HepG2 (cell line): ENCODE measurements around the gene OR10J4. TPM values are rescaled to one million over a fixed set of nuclear protein-coding genes. Genes with fewer than 3 reads are reported as not detected.

Experiments
- ATAC-seq: fragments of 200-7000 bp; cut with Tn5 transposase; 3 replicates; pipeline ENCODE4 v1.9.1; 2020; ENCODE audit warnings: mild to moderate bottlenecking, moderate library complexity
- BruUV-seq: library from RNA; stranded (reverse); fragments of 400-500 nt; replicated peaks from 2 replicates; lab custom pipeline; 2021; lab: Mats Ljungman, UMichigan
- CTCF ChIA-PET: fragments of 300-600 bp; formaldehyde crosslinking; extraction: SDS; loops from one replicate; lab custom pipeline; 2021; ENCODE audit warnings: low total read pairs, inconsistent platforms, low intra/inter-chr PET ratio; lab: Yijun Ruan, JAX
- POLR2A ChIA-PET: fragments of 350-600 bp; sonication (Branson Sonifier 250); formaldehyde crosslinking; loops from one replicate; lab custom pipeline; 2020; ENCODE audit warnings: antibody characterized with exemption, inconsistent platforms; lab: Yijun Ruan, JAX
- DNase-seq: peaks from one replicate; pipeline ENCODE4 v3.0.0-alpha.2; 2015; ENCODE audit warnings: low spot score
- FAIRE-seq: peaks from 3 replicates; lab custom pipeline; 2011; peaks lifted over from hg19 to GRCh38; lab: Jason Lieb, UNC
- H2AFZ ChIP-seq: one replicate; pipeline ENCODE4 v1.6.1; 2011; ENCODE audit warnings: low read length, inconsistent platforms
- H3K27ac ChIP-seq: fragments of 300-600 bp; 3 replicates; pipeline ENCODE4 v1.8.0; 2011; ENCODE audit warnings: mixed run types, mild to moderate bottlenecking, mixed read lengths, low read length, inconsistent platforms; ENCODE audit not compliant: insufficient read depth; ENCODE audit errors: extremely low read length
- H3K27me3 ChIP-seq, 2 experiments: fragments of 200-600 bp in 1 of 2; 2 replicates in 1 of 2; 3 replicates in 1 of 2; pipeline versions ENCODE4 v1.6.0 to v1.8.0; 2011; ENCODE audit warnings: low read length in 2 of 2, mild to moderate bottlenecking in 2 of 2, moderate library complexity in 2 of 2, inconsistent platforms in 1 of 2; ENCODE audit not compliant: insufficient read depth in 2 of 2, control insufficient read depth in 1 of 2
- H3K36me3 ChIP-seq, 2 experiments: fragments of 200-600 bp in 1 of 2; replicated peaks in 1 of 2; 2 replicates in 1 of 2; 3 replicates in 1 of 2; pipeline versions ENCODE4 v1.5.1 to v1.8.0; 2011; ENCODE audit warnings: low read length in 2 of 2, inconsistent platforms in 1 of 2; ENCODE audit not compliant: insufficient read depth in 2 of 2, control insufficient read depth in 1 of 2
- H3K4me1 ChIP-seq: 2 replicates; pipeline ENCODE4 v1.5.1; 2012; ENCODE audit warnings: low read length, inconsistent platforms; ENCODE audit not compliant: insufficient read depth
- H3K4me2 ChIP-seq: 2 replicates; pipeline ENCODE4 v1.6.0; 2011; ENCODE audit warnings: low read depth, low read length, inconsistent platforms
- H3K4me3 ChIP-seq, 3 experiments: fragments of 200-600 bp in 1 of 3; sonication (generic), shearing (Covaris generic) in 1 of 3; replicated peaks in 1 of 3; 2 replicates each; pipeline ENCODE4 v1.5.1; 2011 to 2016; ENCODE audit warnings: low read length in 3 of 3, inconsistent platforms in 2 of 3, low read depth in 2 of 3, mild to moderate bottlenecking in 2 of 3, control low read depth in 1 of 3, mixed read lengths in 1 of 3; ENCODE audit not compliant: insufficient read depth in 1 of 3
- H3K79me2 ChIP-seq: one replicate; pipeline ENCODE4 v1.6.1; 2011; ENCODE audit warnings: low read length, inconsistent platforms; ENCODE audit not compliant: insufficient read depth
- H3K9ac ChIP-seq: 2 replicates; pipeline ENCODE4 v1.6.0; 2011; ENCODE audit warnings: mild to moderate bottlenecking, low read depth, low read length, inconsistent platforms; ENCODE audit not compliant: insufficient read depth
- H3K9me3 ChIP-seq: 2 replicates; pipeline ENCODE4 v1.5.1; 2012; ENCODE audit warnings: mild to moderate bottlenecking, low read length
- H4K20me1 ChIP-seq: 2 replicates; pipeline ENCODE4 v1.6.0; 2011; ENCODE audit warnings: inconsistent platforms, mild to moderate bottlenecking, low read length, moderate library complexity; ENCODE audit not compliant: insufficient read depth
- CBX1 ChIP-seq: IDR thresholded peaks from one replicate; pipeline ENCODE4 v1.6.1; 2016; ENCODE audit warnings: antibody characterized with exemption, low read depth
- CREB1 ChIP-seq, 2 experiments: fragments of 450-650 bp in 1 of 2; IDR thresholded peaks; 2 replicates each; pipeline ENCODE4 v1.6.1; 2016 to 2017; ENCODE audit warnings: control low read depth in 1 of 2, mild to moderate bottlenecking in 1 of 2, missing compliant biosample characterization in 1 of 2, missing genetic modification characterization in 1 of 2
- FOXA3 ChIP-seq: IDR thresholded peaks from 2 replicates; pipeline ENCODE4 v1.6.1; 2016; ENCODE audit warnings: missing genetic modification reagents, missing compliant biosample characterization
- IKZF4 ChIP-seq: sonication (generic); formaldehyde crosslinking; IDR thresholded peaks from 2 replicates; pipeline ENCODE4 v1.5.1; 2020; ENCODE audit warnings: borderline replicate concordance, mild to moderate bottlenecking, low read depth, missing genetic modification reagents; ENCODE audit errors: not compliant biosample characterization
- IRF2 ChIP-seq: IDR thresholded peaks from 2 replicates; pipeline ENCODE4 v1.6.1; 2018; ENCODE audit warnings: missing genetic modification reagents, missing compliant biosample characterization
- MBD4 ChIP-seq: IDR thresholded peaks from 2 replicates; pipeline ENCODE4 v1.6.1; 2012; ENCODE audit warnings: low read length, inconsistent platforms, borderline replicate concordance
- STAT5B ChIP-seq: sonication (generic); formaldehyde crosslinking; IDR thresholded peaks from 2 replicates; pipeline ENCODE4 v1.4.0; 2020; ENCODE audit warnings: missing genetic modification reagents
- ZNF24 ChIP-seq: fragments of 450-650 bp; IDR thresholded peaks from 2 replicates; pipeline ENCODE4 v1.6.1; 2017; ENCODE audit warnings: antibody characterized with exemption, mild to moderate bottlenecking
- ZSCAN21 ChIP-seq: sonication (generic); formaldehyde crosslinking; IDR thresholded peaks from 2 replicates; pipeline ENCODE4 v1.8.0; 2022; ENCODE audit warnings: mild to moderate bottlenecking, missing genetic modification reagents, moderate library complexity, borderline replicate concordance
- WGBS: methylation state at CpG from one replicate; pipeline ENCODE4 v1.1.6; 2017; ENCODE audit warnings: low lambda C conversion rate; 5-methylcytosine and 5-hydroxymethylcytosine counted together
- in situ Hi-C: cut with HindIII; loops from 2 replicates; pipeline ENCODE4 v1.10.0; 2017; ENCODE audit warnings: low pct_unique_long_range_greater_than_20kb; ENCODE audit not compliant: extremely low pct_ligation_motif_present
- intact Hi-C: fragments of 100-400 bp; cut with micrococcal nuclease; formaldehyde crosslinking; loops from one replicate; pipeline ENCODE4 v1.10.0; 2022; ENCODE audit not compliant: unreplicated experiment
- polyA plus RNA-seq, 8 experiments: library from polyadenylated mRNA; depleted of rRNA in 3 of 8; stranded (reverse) in 7 of 8; unstranded in 1 of 8; fragments of >200 nt; fragmentation: Illumina TruSeq in 4 of 8; extraction: Trizol in 4 of 8; gene quantifications; 2 replicates each; pipeline versions ENCODE4 v1.2.1 to v1.2.3, GENCODE V29; 2011 to 2016; ENCODE audit warnings: low read depth in 4 of 8, missing spikeins in 1 of 8, mixed read lengths in 1 of 8; ENCODE audit not compliant: insufficient read depth in 1 of 8
- total RNA-seq, 5 experiments: library from RNA; depleted of rRNA; stranded (reverse); fragments of >200 nt; fragmentation: Illumina TruSeq; extraction: Trizol; gene quantifications; 2 replicates each; pipeline ENCODE4 v1.2.3, GENCODE V29; 2016; ENCODE audit warnings: low read depth in 1 of 5
- TF ChIP-seq, protein P1 (sequence below): sonication (generic); formaldehyde crosslinking; IDR thresholded peaks from 2 replicates; pipeline ENCODE4 v1.4.0; 2020; ENCODE audit warnings: missing genetic modification reagents, mild to moderate bottlenecking, borderline replicate concordance
- TF ChIP-seq, protein P2 (sequence below): sonication (generic); formaldehyde crosslinking; IDR thresholded peaks from 2 replicates; pipeline ENCODE4 v1.9.0; 2021; ENCODE audit warnings: mild to moderate bottlenecking, missing genetic modification reagents
- TF ChIP-seq, protein P3 (sequence below): sonication (generic); formaldehyde crosslinking; IDR thresholded peaks from 2 replicates; pipeline ENCODE4 v1.9.0; 2022; ENCODE audit warnings: low read depth, missing genetic modification reagents

OR10J4 gene
- total and polyA plus RNA-seq, 2 of the 13 experiments (the other 11 are each of a cell fraction or from before 2014, with no cell fraction given) = not detected

DNA sequence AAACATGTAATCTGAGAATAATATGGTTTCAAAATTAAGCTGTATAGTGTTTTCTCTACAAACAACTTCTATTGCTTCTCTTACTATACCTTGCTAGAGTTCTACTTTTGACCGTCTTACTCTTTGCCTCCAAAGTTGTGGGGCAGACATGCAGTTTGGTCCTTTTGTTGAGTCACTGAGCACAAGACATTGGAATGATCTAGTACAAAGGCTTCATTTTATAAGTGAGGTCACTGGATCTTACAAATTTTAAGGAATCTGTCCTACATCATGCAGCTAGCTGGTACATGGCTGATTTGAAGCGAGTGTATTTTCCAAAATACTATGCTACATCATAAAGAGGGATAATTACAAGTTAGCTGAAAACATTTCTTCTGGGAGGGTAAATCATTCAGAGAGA, 36.3 kb downstream of the OR10J4 start (continued):
- TF ChIP-seq, protein P1, sequence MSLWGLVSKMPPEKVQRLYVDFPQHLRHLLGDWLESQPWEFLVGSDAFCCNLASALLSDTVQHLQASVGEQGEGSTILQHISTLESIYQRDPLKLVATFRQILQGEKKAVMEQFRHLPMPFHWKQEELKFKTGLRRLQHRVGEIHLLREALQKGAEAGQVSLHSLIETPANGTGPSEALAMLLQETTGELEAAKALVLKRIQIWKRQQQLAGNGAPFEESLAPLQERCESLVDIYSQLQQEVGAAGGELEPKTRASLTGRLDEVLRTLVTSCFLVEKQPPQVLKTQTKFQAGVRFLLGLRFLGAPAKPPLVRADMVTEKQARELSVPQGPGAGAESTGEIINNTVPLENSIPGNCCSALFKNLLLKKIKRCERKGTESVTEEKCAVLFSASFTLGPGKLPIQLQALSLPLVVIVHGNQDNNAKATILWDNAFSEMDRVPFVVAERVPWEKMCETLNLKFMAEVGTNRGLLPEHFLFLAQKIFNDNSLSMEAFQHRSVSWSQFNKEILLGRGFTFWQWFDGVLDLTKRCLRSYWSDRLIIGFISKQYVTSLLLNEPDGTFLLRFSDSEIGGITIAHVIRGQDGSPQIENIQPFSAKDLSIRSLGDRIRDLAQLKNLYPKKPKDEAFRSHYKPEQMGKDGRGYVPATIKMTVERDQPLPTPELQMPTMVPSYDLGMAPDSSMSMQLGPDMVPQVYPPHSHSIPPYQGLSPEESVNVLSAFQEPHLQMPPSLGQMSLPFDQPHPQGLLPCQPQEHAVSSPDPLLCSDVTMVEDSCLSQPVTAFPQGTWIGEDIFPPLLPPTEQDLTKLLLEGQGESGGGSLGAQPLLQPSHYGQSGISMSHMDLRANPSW (CRISPR knock-in tag) = no peak
- TF ChIP-seq IRF2 (no peak), MBD4 (no peak)

GRCh38 chr1:159469921-159470533, 38.0 kb downstream of the OR10J4 start:
- Histone ChIP-seq H3K9ac (no peak overlapping the region), H3K4me1 (no peaks in the 10 kb centered on the region), H3K79me2 (no peaks in the 10 kb centered on the region), H3K27me3 (no peaks in the 10 kb centered on the region), H2AFZ (no peak overlapping the region), H4K20me1 (no peaks in the 10 kb centered on the region), H3K9me3 (peaks cover 87% of the 10 kb centered on the region), H3K36me3 (no peaks in the 10 kb centered on the region), H3K4me3 (no peak overlapping the region), H3K27ac (no peak overlapping the region), H3K4me2 (no peak overlapping the region)
- POLR2A ChIA-PET = no interaction called here
- ATAC-seq (no peak), DNase-seq (no peak), FAIRE-seq (no peak)
- 29% methylated on average over 4 of the region's 4 CpGs for WGBS
- in situ Hi-C loops = no loop called here
- BruUV-seq = no TSS peak
- CTCF ChIA-PET = no interaction called here
- intact Hi-C loops = no loop called here
- no peak for TF ChIP-seq CBX1
- TF ChIP-seq, protein P2, sequence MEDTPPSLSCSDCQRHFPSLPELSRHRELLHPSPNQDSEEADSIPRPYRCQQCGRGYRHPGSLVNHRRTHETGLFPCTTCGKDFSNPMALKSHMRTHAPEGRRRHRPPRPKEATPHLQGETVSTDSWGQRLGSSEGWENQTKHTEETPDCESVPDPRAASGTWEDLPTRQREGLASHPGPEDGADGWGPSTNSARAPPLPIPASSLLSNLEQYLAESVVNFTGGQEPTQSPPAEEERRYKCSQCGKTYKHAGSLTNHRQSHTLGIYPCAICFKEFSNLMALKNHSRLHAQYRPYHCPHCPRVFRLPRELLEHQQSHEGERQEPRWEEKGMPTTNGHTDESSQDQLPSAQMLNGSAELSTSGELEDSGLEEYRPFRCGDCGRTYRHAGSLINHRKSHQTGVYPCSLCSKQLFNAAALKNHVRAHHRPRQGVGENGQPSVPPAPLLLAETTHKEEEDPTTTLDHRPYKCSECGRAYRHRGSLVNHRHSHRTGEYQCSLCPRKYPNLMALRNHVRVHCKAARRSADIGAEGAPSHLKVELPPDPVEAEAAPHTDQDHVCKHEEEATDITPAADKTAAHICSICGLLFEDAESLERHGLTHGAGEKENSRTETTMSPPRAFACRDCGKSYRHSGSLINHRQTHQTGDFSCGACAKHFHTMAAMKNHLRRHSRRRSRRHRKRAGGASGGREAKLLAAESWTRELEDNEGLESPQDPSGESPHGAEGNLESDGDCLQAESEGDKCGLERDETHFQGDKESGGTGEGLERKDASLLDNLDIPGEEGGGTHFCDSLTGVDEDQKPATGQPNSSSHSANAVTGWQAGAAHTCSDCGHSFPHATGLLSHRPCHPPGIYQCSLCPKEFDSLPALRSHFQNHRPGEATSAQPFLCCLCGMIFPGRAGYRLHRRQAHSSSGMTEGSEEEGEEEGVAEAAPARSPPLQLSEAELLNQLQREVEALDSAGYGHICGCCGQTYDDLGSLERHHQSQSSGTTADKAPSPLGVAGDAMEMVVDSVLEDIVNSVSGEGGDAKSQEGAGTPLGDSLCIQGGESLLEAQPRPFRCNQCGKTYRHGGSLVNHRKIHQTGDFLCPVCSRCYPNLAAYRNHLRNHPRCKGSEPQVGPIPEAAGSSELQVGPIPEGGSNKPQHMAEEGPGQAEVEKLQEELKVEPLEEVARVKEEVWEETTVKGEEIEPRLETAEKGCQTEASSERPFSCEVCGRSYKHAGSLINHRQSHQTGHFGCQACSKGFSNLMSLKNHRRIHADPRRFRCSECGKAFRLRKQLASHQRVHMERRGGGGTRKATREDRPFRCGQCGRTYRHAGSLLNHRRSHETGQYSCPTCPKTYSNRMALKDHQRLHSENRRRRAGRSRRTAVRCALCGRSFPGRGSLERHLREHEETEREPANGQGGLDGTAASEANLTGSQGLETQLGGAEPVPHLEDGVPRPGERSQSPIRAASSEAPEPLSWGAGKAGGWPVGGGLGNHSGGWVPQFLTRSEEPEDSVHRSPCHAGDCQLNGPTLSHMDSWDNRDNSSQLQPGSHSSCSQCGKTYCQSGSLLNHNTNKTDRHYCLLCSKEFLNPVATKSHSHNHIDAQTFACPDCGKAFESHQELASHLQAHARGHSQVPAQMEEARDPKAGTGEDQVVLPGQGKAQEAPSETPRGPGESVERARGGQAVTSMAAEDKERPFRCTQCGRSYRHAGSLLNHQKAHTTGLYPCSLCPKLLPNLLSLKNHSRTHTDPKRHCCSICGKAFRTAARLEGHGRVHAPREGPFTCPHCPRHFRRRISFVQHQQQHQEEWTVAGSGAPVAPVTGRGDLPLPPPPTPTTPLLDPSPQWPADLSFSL (CRISPR knock-in tag) = no peak
- TF ChIP-seq, protein P3, sequence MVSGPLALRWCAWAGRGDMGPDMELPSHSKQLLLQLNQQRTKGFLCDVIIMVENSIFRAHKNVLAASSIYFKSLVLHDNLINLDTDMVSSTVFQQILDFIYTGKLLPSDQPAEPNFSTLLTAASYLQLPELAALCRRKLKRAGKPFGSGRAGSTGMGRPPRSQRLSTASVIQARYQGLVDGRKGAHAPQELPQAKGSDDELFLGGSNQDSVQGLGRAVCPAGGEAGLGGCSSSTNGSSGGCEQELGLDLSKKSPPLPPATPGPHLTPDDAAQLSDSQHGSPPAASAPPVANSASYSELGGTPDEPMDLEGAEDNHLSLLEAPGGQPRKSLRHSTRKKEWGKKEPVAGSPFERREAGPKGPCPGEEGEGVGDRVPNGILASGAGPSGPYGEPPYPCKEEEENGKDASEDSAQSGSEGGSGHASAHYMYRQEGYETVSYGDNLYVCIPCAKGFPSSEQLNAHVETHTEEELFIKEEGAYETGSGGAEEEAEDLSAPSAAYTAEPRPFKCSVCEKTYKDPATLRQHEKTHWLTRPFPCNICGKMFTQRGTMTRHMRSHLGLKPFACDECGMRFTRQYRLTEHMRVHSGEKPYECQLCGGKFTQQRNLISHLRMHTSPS (CRISPR knock-in tag) = no peak
- no peak for TF ChIP-seq CREB1 (IDR thresholded peaks at IDR 0.05)
- no peak for TF ChIP-seq CREB1 (CRISPR knock-in tag; IDR thresholded peaks at IDR 0.05)
- no peak for TF ChIP-seq STAT5B (CRISPR knock-in tag)
- TF ChIP-seq FOXA3 (CRISPR knock-in tag) = no peak
- TF ChIP-seq IKZF4 (CRISPR knock-in tag) = no peak
- no peak for TF ChIP-seq ZSCAN21 (CRISPR knock-in tag)
- TF ChIP-seq ZNF24 = no peak
